ENCODE measurements around the gene PPP6R2.

GRCh38 chr22:50440544-50441249 lies 97.6 kb downstream of the PPP6R2 start:
- TF ChIP-seq CTCF (IDR thresholded peaks at IDR 0.05) = no peak
- TF ChIP-seq EP300 (IDR thresholded peaks at IDR 0.05) = no peak
- no peak for TF ChIP-seq POLR2A (IDR thresholded peaks at IDR 0.05)
